Common myeloid progenitor, CD34-positive (primary cell): ENCODE measurements around the gene KRTAP2-3. TPM values are rescaled to one million over a fixed set of nuclear protein-coding genes. Genes with fewer than 3 reads are reported as not detected.
"Not testable (repeated sequence)": the region's sequence is repeated elsewhere in the genome, so short reads cannot be mapped to it uniquely, and the experiment has no call there.

Source experiments
- CTCF ChIA-PET: fragments of 350-600 bp; sonication (Branson Sonifier 250); formaldehyde crosslinking; loops from one replicate; lab custom pipeline; 2021; ENCODE audit warnings: antibody characterized with exemption; lab: Charles Lee
- POLR2A ChIA-PET: fragments of 350-600 bp; sonication (Branson Sonifier 250); formaldehyde crosslinking; loops from one replicate; lab custom pipeline; 2021; ENCODE audit warnings: antibody characterized with exemption; lab: Charles Lee
- DNase-seq, 3 donors: peaks; one replicate each; pipeline versions ENCODE4 v3.0.0 to v3.0.0-alpha.2; 2013
- H3K27ac ChIP-seq, 2 experiments: 1 replicate in 1 of 2; 2 replicates in 1 of 2; pipeline ENCODE4 v1.7.0; 2013; ENCODE audit warnings: inconsistent platforms in 2 of 2, low read length in 2 of 2, mild to moderate bottlenecking in 2 of 2, low read depth in 1 of 2, moderate library complexity in 1 of 2; ENCODE audit not compliant: severe bottlenecking in 2 of 2, insufficient read depth in 1 of 2, poor library complexity in 1 of 2
- H3K27me3 ChIP-seq, 5 experiments: replicated peaks in 2 of 5; 1 replicate in 3 of 5; 2 replicates in 2 of 5; pipeline versions ENCODE4 v1.6.1 to v1.7.0; 2013; ENCODE audit warnings: low read length in 4 of 5, mild to moderate bottlenecking in 2 of 5, moderate library complexity in 2 of 5, inconsistent platforms in 1 of 5; ENCODE audit not compliant: insufficient read depth in 5 of 5, control insufficient read depth in 4 of 5
- H3K36me3 ChIP-seq, 4 experiments: 1 replicate in 2 of 4; 2 replicates in 2 of 4; pipeline versions ENCODE4 v1.6.1 to v1.7.0; 2013; ENCODE audit warnings: low read length in 3 of 4, control low read depth in 1 of 4, mild to moderate bottlenecking in 1 of 4; ENCODE audit not compliant: control insufficient read depth in 4 of 4, insufficient read depth in 4 of 4
- H3K4me1 ChIP-seq, 4 experiments: 1 replicate in 3 of 4; 2 replicates in 1 of 4; pipeline versions ENCODE4 v1.6.1 to v1.7.1; 2013; ENCODE audit warnings: low read length in 3 of 4, mild to moderate bottlenecking in 3 of 4, control low read depth in 1 of 4, inconsistent platforms in 1 of 4, moderate library complexity in 1 of 4; ENCODE audit not compliant: control insufficient read depth in 4 of 4, insufficient read depth in 4 of 4; ENCODE audit errors: control extremely low read depth in 1 of 4
- H3K4me3 ChIP-seq, 7 experiments: 1 replicate in 4 of 7; 2 replicates in 3 of 7; pipeline versions ENCODE4 v1.5.1 to v1.7.0; 2013; ENCODE audit warnings: mild to moderate bottlenecking in 7 of 7, low read length in 6 of 7, moderate library complexity in 6 of 7, inconsistent platforms in 2 of 7, low read depth in 2 of 7, control low read depth in 1 of 7; ENCODE audit not compliant: insufficient read depth in 4 of 7, control insufficient read depth in 1 of 7; ENCODE audit errors: extremely low read depth in 1 of 7
- H3K9me3 ChIP-seq, 5 experiments: 1 replicate in 4 of 5; 2 replicates in 1 of 5; pipeline versions ENCODE4 v1.6.1 to v1.7.1; 2013; ENCODE audit warnings: low read length in 4 of 5, mild to moderate bottlenecking in 2 of 5, inconsistent platforms in 1 of 5, low read depth in 1 of 5, moderate library complexity in 1 of 5; ENCODE audit not compliant: control insufficient read depth in 4 of 5, insufficient read depth in 2 of 5; ENCODE audit errors: control extremely low read depth in 1 of 5
- WGBS: methylation state at CpG from one replicate; pipeline ENCODE4 v1.1.5; 2013; ENCODE audit not compliant: insufficient coverage; 5-methylcytosine and 5-hydroxymethylcytosine counted together
- polyA plus RNA-seq: library from polyadenylated mRNA; unstranded; fragments of 120-200 nt; gene quantifications from one replicate; pipeline ENCODE4 v1.2.1, GENCODE V29; 2013

The KRTAP2-3 gene
- polyA plus RNA-seq, result not detected

- H3K4me1 ChIP-seq, result no peaks in the 10 kb centered on the region
- peaks cover 0 to 4% (median 0%) of the 10 kb centered on the region in 5 experiments for H3K9me3 ChIP-seq
- peaks cover 4 to 41% (median 20%) of the 10 kb centered on the region in 5 experiments for H3K27me3 ChIP-seq
- no peak within 1 kb of the TSS for H3K4me3 ChIP-seq
- H3K36me3 ChIP-seq, result no peaks in the 10 kb centered on the region
- DNase-seq, result no peak
- POLR2A ChIA-PET, result no interaction called here
- CTCF ChIA-PET, result no interaction called here
- no peak within 1 kb of the TSS for H3K27ac ChIP-seq
- WGBS, result 78% methylated on average over 5 of the region's 6 CpGs
These were observed at the start of gene KRTAP2-3 for GRCh38 chr17:41060052-41060604. Gene KRTAP2-3 (minus strand): TSS chr17:41060114. CDS start chr17:41060050, 64 bp downstream.

GRCh38 chr17:41108728-41109386 is 48.9 kb upstream of the KRTAP2-3 start:
- H3K27ac ChIP-seq, H3K27me3 ChIP-seq, H3K36me3 ChIP-seq, H3K9me3 ChIP-seq, DNase-seq, POLR2A ChIA-PET, H3K4me3 ChIP-seq: not testable (repeated sequence)
- CTCF ChIA-PET, result interaction anchor here (1.1 kb wide), 1 partner anchor 200 kb away, joined by 3 read pairs; the partner anchor contains the start of gene KRTAP16-1
- WGBS, result no CpG with 5 or more reads among the region's 1 CpG
- H3K4me1 ChIP-seq, result peaks cover 0 to 13% (median 7%) of the 10 kb centered on the region in 4 experiments

GRCh38 chr17:41107941-41108450 is 48.1 kb upstream of the KRTAP2-3 start:
- CTCF ChIA-PET, result no interaction called here
- 100% methylated on average over 1 of the region's 1 CpG for WGBS
- no peak overlapping the region for H3K4me3 ChIP-seq
- peaks cover 0 to 4% (median 0%) of the 10 kb centered on the region in 5 experiments for H3K9me3 ChIP-seq
- H3K36me3 ChIP-seq, result no peaks in the 10 kb centered on the region
- POLR2A ChIA-PET, result no interaction called here
- DNase-seq, result no peak
- no peaks in the 10 kb centered on the region for H3K27me3 ChIP-seq
- peaks cover 0 to 13% (median 7%) of the 10 kb centered on the region in 4 experiments for H3K4me1 ChIP-seq
- H3K27ac ChIP-seq, result no peak overlapping the region

- CTCF ChIA-PET, DNase-seq, H3K27me3 ChIP-seq, H3K9me3 ChIP-seq, H3K27ac ChIP-seq, H3K4me3 ChIP-seq, H3K36me3 ChIP-seq, POLR2A ChIA-PET: not testable (repeated sequence)
- 100% methylated on average over 3 of the region's 10 CpGs for WGBS
- H3K4me1 ChIP-seq, result peaks cover 0 to 14% (median 8%) of the 10 kb centered on the region in 4 experiments
These were observed 45.4 kb upstream of the KRTAP2-3 start, which contains the start of gene KRTAP4-9 for GRCh38 chr17:41105347-41105746. Gene KRTAP4-9 (plus strand): TSS chr17:41105389. CDS start chr17:41105389, 0 bp downstream.

- H3K27me3 ChIP-seq, H3K4me3 ChIP-seq, H3K27ac ChIP-seq, H3K36me3 ChIP-seq, DNase-seq, CTCF ChIA-PET, H3K9me3 ChIP-seq, POLR2A ChIA-PET: not testable (repeated sequence)
- H3K4me1 ChIP-seq, result peaks cover 0 to 18% (median 11%) of the 10 kb centered on the region in 4 experiments
- no CpG with 5 or more reads among the region's 2 CpGs for WGBS
These were observed 44.6 kb upstream of the KRTAP2-3 start for GRCh38 chr17:41104386-41105038.

- peaks cover 0 to 17% (median 10%) of the 10 kb centered on the region in 4 experiments for H3K4me1 ChIP-seq
- ChIA-PET POLR2A (interaction anchor here (0.6 kb wide), 1 partner anchor 197 kb away, joined by 3 read pairs; no protein-coding TSS in a partner anchor), CTCF (no interaction called here)
- WGBS, result no CpG with 5 or more reads among the region's 1 CpG
- no peaks in the 10 kb centered on the region for H3K9me3 ChIP-seq
- no peak overlapping the region for H3K4me3 ChIP-seq
- no peak for DNase-seq
- no peaks in the 10 kb centered on the region for H3K27me3 ChIP-seq
- no peak overlapping the region for H3K27ac ChIP-seq
- no peaks in the 10 kb centered on the region for H3K36me3 ChIP-seq
These were observed 44.0 kb upstream of the KRTAP2-3 start for GRCh38 chr17:41103896-41104295.
